Astrocyte of the hippocampus (primary cell): ENCODE measurements around the gene E2F3.

Experiments
- DNase-seq: peaks from one replicate; pipeline ENCODE4 v3.0.0; 2011; ENCODE audit warnings: low read depth, low spot score

E2F3 gene

DNA sequence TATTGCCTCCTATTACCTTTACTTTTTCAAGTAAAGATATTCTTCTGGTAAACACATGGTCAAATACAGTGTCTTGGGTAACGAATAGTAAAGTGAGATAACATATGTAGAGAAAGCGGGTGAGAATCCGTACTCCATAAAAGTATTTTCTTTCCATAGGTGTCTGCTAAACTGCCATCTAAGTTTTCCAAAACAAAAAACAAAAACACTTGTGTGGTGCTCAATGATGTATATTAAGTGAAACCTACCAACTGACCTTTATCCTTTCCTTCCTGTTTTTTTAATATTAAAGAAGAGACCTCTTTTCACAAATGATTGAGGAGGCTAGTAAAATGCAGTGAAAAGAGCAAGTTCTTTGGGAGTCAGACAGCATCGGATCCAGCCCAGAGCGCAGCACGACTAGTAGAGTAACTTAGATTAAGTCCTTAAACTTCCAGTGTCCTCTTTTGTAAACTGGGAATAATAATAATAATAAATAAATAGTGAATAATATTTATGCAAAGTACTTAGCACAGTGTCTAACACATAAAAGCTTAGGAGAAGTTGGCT is 132.1 kb downstream of the E2F3 start:
- DNase-seq, result no peak

- peak; percentile 95 for DNase-seq
These were observed 132.9 kb downstream of the E2F3 start, which contains the start of gene CDKAL1 for GRCh38 chr6:20534295-20535262. Gene CDKAL1, plus strand, starts transcription at chr6:20534457. Its CDS starts 11,894 bp downstream, at chr6:20546351.

- DNase-seq, result no peak
These were observed 136.5 kb downstream of the E2F3 start for GRCh38 chr6:20538131-20538662.

DNA sequence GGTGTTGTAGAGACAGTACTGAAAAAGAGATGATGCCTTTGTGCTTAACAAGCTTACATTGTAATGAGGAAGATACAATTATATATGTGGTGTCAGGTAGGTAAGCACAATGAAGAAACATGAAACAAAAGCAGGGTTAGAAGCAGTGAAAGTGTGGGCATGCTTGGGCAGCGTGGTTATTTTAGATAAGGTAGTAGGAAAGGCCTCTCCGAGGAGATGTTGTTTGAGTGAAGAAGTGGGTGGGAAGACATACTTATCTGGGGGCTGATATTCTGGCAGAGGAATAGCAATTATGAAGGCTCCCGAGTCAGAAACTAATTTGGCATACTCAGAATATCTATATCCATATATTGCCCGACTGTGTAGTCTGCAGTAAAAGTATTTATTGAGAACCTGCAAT is 137.2 kb downstream of the E2F3 start:
- no peak for DNase-seq

- no peak for DNase-seq
These were observed 137.7 kb downstream of the E2F3 start for GRCh38 chr6:20539387-20539786.

DNA sequence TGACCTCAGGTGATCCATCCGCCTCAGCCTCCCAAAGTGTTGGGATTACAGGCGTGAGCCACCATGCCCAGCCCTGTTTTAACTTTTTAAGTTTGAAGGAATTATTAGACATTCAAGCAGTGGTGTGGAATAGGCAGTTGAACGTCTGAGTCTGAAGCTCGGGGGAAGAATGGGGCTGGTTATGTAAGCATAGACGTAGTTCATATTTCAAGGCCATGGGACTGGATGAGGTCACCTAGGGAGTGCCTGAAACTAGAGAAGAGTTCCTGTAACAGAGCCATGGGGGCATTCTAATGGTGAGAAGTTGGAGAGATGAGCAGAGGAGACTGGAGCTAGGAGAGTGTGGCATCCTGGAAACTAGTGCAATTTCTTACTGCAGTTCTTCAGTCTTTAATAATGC is 139.0 kb downstream of the E2F3 start:
- DNase-seq, result no peak

- no peak for DNase-seq
These were observed 139.7 kb downstream of the E2F3 start for GRCh38 chr6:20541382-20541781.

DNA sequence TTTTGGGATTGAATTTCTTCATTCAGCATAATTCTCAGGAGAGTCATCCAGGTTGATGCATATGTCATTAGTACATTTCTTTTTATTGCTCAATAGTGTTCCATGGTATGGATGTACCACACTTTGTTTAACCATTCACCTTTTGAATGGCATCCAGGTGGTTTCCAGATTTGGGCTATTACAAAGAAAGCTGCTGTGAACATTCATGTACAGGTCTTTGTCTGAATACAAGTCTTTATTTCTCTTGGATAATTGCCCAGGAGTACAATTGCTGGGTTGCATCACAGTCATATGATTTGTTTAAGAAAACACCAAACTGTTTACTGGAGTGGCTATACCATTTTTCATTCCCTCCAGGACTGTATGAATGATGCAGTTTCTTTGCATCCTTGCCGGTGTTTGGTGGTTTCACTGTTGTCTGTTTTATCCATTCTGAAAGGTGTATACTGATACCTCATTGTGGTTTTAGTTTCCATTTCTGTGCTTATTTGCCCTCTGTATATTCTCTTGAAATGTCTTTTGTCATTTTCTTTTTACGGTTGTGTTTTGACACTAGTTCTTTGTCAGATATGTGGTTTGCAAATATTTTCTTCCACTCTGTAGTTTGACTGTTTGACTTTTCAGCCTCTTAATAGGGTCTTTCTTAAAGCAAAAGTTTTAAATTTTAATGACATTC is 141.4 kb downstream of the E2F3 start:
- peak; percentile 77 for DNase-seq
